GM12892 (cell line): ENCODE measurements around the gene TMEM187.

Experiments used
- POLR2A ChIP-seq: IDR thresholded peaks from 2 replicates; pipeline ENCODE4 v1.6.1; 2011; ENCODE audit warnings: low read depth, low read length, control low read depth
- POLR2AphosphoS5 ChIP-seq: IDR thresholded peaks from 2 replicates; pipeline ENCODE4 v1.6.1; 2011; ENCODE audit warnings: low read depth, low read length, control low read depth
- TAF1 ChIP-seq: IDR thresholded peaks from 2 replicates; pipeline ENCODE4 v1.6.1; 2011; ENCODE audit warnings: low read depth, mild to moderate bottlenecking, control low read depth, low read length, borderline replicate concordance

GRCh38 chrX:154014429-154015380 is 42.2 kb downstream of the TMEM187 start:
- no peak for TF ChIP-seq POLR2A
- no peak for TF ChIP-seq TAF1
- no peak; the same call in 1 of the 2 replicates for TF ChIP-seq POLR2AphosphoS5
